ENCODE measurements around the gene ABCD1. TPM values are rescaled to one million over a fixed set of nuclear protein-coding genes. Genes with fewer than 3 reads are reported as not detected.

Gene ABCD1
- total RNA-seq, 3 donors from 2014 or later: 13.0 to 27.3 (median 13.0) TPM

DNA sequence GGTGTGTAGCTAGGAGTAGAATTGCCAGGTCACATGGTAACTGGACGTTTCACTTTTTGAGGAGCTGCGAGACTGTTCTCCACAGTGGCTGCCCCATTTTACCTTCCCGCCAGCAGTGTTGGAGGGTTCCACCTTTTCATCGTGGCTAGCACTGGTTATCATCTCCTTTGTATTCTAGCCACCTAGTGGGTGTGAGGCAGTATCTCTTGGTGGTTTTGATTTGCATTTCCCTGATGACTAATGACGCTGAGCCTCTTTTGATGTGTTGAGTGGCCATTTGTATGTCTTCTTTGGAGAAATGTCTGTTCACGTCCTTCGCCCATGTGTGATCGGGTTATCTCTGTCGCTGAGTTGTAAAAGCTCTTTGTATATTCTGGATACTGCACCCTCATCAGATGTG lies 10.6 kb downstream of the ABCD1 start:
- TF ChIP-seq, protein P1, sequence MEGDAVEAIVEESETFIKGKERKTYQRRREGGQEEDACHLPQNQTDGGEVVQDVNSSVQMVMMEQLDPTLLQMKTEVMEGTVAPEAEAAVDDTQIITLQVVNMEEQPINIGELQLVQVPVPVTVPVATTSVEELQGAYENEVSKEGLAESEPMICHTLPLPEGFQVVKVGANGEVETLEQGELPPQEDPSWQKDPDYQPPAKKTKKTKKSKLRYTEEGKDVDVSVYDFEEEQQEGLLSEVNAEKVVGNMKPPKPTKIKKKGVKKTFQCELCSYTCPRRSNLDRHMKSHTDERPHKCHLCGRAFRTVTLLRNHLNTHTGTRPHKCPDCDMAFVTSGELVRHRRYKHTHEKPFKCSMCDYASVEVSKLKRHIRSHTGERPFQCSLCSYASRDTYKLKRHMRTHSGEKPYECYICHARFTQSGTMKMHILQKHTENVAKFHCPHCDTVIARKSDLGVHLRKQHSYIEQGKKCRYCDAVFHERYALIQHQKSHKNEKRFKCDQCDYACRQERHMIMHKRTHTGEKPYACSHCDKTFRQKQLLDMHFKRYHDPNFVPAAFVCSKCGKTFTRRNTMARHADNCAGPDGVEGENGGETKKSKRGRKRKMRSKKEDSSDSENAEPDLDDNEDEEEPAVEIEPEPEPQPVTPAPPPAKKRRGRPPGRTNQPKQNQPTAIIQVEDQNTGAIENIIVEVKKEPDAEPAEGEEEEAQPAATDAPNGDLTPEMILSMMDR (IDR thresholded peaks at IDR 0.05): no peak
- intact Hi-C loops (cut with DNase I, micrococcal nuclease): no loop called here
- Histone ChIP-seq H3K9me3 (no peaks in the 10 kb centered on the region), H3K36me3 (ENCODE audit: low read depth) (no peaks in the 10 kb centered on the region), H3K4me3 (no peak overlapping the region), H3K4me1 (ENCODE audit: low read depth) (no peaks in the 10 kb centered on the region)
- no peak for ATAC-seq
- no peak for DNase-seq

DNA sequence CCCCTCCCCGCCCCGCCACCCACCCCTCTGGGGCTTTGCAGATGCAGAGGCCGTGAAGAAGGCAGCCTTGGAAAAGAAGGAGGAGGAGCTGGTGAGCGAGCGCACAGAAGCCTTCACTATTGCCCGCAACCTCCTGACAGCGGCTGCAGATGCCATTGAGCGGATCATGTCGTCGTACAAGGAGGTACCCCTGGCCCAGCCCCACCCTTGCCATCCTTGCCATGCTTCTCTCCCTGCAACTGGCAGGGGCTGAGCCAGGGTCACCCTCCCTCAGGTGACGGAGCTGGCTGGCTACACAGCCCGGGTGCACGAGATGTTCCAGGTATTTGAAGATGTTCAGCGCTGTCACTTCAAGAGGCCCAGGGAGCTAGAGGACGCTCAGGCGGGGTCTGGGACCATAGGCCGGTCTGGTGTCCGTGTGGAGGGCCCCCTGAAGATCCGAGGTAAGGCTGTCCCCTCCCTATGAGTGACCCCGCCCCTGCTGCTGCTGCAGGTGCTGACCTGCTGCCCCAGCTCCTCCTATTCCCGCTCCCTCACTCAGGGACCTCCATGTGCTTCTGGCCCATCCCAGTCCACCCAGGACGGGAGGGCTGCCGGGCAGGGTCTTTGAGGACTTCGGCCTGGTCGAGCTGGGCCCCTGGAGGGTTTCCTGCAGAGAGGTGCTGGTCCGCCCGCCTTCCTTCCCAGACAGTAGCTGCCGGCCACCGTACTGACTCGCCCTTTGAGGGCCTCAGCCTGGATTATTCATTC lies 11.6 kb downstream of the ABCD1 start:
- intact Hi-C loops (cut with DNase I, micrococcal nuclease): no loop called here
- TF ChIP-seq, protein P1 (IDR thresholded peaks at IDR 0.05): no peak
- no peaks in the 10 kb centered on the region for H3K9me3 ChIP-seq
- no peak for DNase-seq
- no peak overlapping the region for H3K4me3 ChIP-seq
- no peaks in the 10 kb centered on the region for H3K4me1 ChIP-seq (ENCODE audit: low read depth)
- no peaks in the 10 kb centered on the region for H3K36me3 ChIP-seq (ENCODE audit: low read depth)
- no peak for ATAC-seq

DNA sequence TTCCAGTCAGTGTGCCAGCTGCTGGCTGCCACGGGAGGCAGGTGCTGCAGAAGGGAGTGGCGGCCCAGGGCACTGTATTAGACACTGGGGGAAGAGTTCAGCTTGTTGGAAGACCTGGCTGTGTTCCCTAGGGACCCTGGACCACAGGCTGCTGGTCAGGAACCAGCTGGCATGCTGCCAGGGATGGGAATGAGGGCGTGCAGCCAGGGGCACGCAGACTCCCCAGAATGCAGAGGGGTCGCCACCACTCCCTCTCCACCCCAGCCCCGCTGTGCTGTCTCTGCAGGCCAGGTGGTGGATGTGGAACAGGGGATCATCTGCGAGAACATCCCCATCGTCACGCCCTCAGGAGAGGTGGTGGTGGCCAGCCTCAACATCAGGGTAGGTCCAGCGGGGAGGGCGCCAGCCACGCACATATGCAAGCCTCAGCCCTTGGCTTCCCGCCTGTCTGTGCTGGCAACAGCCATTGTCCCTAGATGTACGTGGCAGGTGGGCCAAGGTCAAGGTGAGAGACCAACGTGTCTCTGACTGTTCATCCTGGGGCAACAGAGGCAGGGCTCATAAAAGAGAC lies 12.3 kb downstream of the ABCD1 start:
- TF ChIP-seq, protein P1 (IDR thresholded peaks at IDR 0.05): no peak
- H3K4me1 ChIP-seq (ENCODE audit: low read depth): no peaks in the 10 kb centered on the region
- intact Hi-C loops (cut with DNase I, micrococcal nuclease): no loop called here
- no peaks in the 10 kb centered on the region for H3K36me3 ChIP-seq (ENCODE audit: low read depth)
- no peaks in the 10 kb centered on the region for H3K9me3 ChIP-seq
- no peak overlapping the region for H3K4me3 ChIP-seq
- ATAC-seq (no peak), DNase-seq (no peak)

DNA sequence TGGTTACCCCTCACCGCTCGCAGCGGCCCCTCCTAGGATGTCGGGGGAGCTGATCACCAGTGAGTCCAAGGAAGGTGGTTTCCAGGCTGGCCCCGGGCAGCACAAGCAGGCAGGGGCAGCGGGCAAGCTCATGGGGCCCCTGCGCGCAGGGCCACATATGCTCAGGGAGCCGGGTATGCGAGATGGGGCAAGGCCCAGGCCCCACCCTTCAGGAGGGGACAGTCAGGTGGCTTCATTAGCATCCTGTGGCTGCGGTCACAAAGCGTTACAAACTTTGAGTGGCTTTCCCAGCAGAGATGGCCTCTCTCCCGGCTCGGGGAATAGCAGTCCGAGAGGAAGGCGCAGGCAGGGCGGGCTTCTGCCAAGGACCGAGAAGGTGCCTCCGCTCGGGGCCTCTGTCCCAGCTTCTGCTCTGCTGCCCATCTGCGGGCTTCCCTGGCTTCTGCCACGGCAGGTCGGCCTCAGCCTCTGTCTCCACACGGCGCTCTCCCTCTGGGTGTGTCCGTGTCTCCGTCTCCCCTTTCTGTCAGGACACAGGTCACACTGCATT lies 13.5 kb downstream of the ABCD1 start:
- no peaks in the 10 kb centered on the region for H3K36me3 ChIP-seq (ENCODE audit: low read depth)
- no peak overlapping the region for H3K4me3 ChIP-seq
- TF ChIP-seq, protein P1 (IDR thresholded peaks at IDR 0.05): no peak
- DNase-seq (no peak), ATAC-seq (no peak)
- no peaks in the 10 kb centered on the region for H3K9me3 ChIP-seq
- intact Hi-C loops (cut with DNase I, micrococcal nuclease): no loop called here
- H3K4me1 ChIP-seq (ENCODE audit: low read depth): no peaks in the 10 kb centered on the region

DNA sequence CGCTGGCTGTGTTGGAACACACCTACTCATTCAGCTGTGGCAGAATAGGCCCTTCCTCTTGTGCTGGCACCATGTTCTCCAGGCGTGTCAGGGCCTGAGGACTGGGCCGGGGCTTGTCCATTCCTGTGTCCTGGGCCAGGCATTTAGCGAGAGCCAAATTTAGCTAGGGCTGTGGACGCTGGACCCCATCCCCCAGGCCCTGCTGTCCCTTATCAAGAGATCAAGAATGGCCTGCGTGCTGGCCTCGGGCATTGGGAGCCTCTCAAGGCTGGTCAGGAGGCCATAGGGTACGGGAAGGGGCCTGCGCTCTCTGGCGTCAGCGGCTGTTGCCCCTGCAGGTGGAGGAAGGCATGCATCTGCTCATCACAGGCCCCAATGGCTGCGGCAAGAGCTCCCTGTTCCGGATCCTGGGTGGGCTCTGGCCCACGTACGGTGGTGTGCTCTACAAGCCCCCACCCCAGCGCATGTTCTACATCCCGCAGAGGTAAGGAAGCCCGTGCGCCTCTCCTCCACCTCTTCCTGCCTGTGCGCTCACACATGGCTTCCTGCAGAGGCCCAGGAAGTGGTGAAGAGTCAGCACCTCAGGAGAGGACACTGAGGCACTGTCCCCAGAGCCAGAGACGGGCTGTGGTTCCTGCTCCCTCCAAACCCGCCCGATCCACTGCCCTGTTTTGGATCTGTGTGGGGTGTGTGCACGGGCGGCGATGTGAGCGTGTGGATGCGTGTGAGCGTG lies 15.3 kb downstream of the ABCD1 start:
- TF ChIP-seq, protein P1 (IDR thresholded peaks at IDR 0.05): no peak
- no peak for DNase-seq
- H3K9me3 ChIP-seq: no peaks in the 10 kb centered on the region
- H3K36me3 ChIP-seq (ENCODE audit: low read depth): no peaks in the 10 kb centered on the region
- no peak overlapping the region for H3K4me3 ChIP-seq
- intact Hi-C loops (cut with DNase I, micrococcal nuclease): no loop called here
- no peaks in the 10 kb centered on the region for H3K4me1 ChIP-seq (ENCODE audit: low read depth)
- ATAC-seq: peak; percentile 48

Measured in mucosa of descending colon (tissue), 3 donors.